Ishikawa (cell line): ENCODE measurements around the gene CCSER1.

Experiments
- CEBPB ChIP-seq: IDR thresholded peaks from 2 replicates; pipeline ENCODE4 v1.6.1; 2012
- CREB1 ChIP-seq: IDR thresholded peaks from 2 replicates; pipeline ENCODE4 v1.6.1; 2012; ENCODE audit warnings: low read depth
- EP300 ChIP-seq: IDR thresholded peaks from 2 replicates; pipeline ENCODE4 v1.6.1; 2012; ENCODE audit warnings: borderline replicate concordance
- FOXM1 ChIP-seq: IDR thresholded peaks from 2 replicates; pipeline ENCODE4 v1.6.1; 2012; ENCODE audit warnings: low read depth, borderline replicate concordance
- NFIC ChIP-seq: IDR thresholded peaks from 2 replicates; pipeline ENCODE4 v1.6.1; 2012
- RAD21 ChIP-seq: IDR thresholded peaks from 2 replicates; pipeline ENCODE4 v1.6.1; 2012; ENCODE audit warnings: low read depth
- TAF1 ChIP-seq: IDR thresholded peaks from 2 replicates; pipeline ENCODE4 v1.6.1; 2012; ENCODE audit warnings: low read depth, mild to moderate bottlenecking
- YY1 ChIP-seq: IDR thresholded peaks from 2 replicates; pipeline ENCODE4 v1.6.1; 2012; ENCODE audit warnings: low read depth
- TF ChIP-seq, protein P1 (sequence below): IDR thresholded peaks from 2 replicates; pipeline ENCODE4 v1.6.1; 2012
- TF ChIP-seq, protein P2 (sequence below): IDR thresholded peaks from 2 replicates; pipeline ENCODE4 v1.6.1; 2012; ENCODE audit warnings: low read depth, mild to moderate bottlenecking

DNA sequence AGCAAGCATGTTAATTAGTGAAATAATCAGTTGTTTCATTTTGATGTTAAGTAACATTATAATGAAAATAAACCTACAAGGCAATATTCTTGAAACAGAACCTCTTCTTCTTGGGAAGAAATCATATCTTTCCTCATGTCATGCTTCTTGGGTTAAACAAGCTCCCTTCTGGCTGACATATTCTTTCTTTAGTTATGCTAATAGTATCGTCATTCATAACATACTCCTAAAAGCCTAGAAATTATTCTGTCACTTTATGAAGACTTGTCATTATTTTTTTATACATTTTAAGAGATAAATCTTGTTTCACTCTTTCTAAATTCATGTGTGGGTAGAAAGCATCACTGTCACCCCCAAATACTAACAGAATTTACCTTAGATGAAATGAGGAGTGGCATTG is 1129.6 kb downstream of the CCSER1 start:
- no peak for TF ChIP-seq CEBPB
- TF ChIP-seq CREB1 = no peak
- no peak for TF ChIP-seq TAF1
- TF ChIP-seq EP300 = no peak
- TF ChIP-seq, protein P1, sequence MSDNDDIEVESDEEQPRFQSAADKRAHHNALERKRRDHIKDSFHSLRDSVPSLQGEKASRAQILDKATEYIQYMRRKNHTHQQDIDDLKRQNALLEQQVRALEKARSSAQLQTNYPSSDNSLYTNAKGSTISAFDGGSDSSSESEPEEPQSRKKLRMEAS = no peak
- TF ChIP-seq FOXM1 = no peak
- TF ChIP-seq YY1 = no peak
- no peak for TF ChIP-seq NFIC
- TF ChIP-seq RAD21 = no peak
- TF ChIP-seq, protein P2, sequence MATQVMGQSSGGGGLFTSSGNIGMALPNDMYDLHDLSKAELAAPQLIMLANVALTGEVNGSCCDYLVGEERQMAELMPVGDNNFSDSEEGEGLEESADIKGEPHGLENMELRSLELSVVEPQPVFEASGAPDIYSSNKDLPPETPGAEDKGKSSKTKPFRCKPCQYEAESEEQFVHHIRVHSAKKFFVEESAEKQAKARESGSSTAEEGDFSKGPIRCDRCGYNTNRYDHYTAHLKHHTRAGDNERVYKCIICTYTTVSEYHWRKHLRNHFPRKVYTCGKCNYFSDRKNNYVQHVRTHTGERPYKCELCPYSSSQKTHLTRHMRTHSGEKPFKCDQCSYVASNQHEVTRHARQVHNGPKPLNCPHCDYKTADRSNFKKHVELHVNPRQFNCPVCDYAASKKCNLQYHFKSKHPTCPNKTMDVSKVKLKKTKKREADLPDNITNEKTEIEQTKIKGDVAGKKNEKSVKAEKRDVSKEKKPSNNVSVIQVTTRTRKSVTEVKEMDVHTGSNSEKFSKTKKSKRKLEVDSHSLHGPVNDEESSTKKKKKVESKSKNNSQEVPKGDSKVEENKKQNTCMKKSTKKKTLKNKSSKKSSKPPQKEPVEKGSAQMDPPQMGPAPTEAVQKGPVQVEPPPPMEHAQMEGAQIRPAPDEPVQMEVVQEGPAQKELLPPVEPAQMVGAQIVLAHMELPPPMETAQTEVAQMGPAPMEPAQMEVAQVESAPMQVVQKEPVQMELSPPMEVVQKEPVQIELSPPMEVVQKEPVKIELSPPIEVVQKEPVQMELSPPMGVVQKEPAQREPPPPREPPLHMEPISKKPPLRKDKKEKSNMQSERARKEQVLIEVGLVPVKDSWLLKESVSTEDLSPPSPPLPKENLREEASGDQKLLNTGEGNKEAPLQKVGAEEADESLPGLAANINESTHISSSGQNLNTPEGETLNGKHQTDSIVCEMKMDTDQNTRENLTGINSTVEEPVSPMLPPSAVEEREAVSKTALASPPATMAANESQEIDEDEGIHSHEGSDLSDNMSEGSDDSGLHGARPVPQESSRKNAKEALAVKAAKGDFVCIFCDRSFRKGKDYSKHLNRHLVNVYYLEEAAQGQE = no peak
